ENCODE data around the gene RFESD. TPM values are rescaled to one million over a fixed set of nuclear protein-coding genes. Genes with fewer than 3 reads are reported as not detected.
A peak's percentile ranks its signal among the peaks of the same experiment; 100 is the strongest.
"Not testable (repeated sequence)": the region's sequence is repeated elsewhere in the genome, so short reads cannot be mapped to it uniquely, and the experiment has no call there.

The RFESD gene
- total and polyA plus RNA-seq, 10 of the 15 experiments (the other 5 are each of a cell fraction or from before 2014, with no cell fraction given), result 1.9 to 14.7 (median 4.9) TPM

GRCh38 chr5:95631991-95632675, 14.4 kb upstream of the RFESD start (continued):
- no peak for TF ChIP-seq RELA (IDR thresholded peaks at IDR 0.05; ENCODE audit: borderline replicate concordance, partially characterized antibody)
- no peak for TF ChIP-seq ASH2L (IDR thresholded peaks at IDR 0.05; ENCODE audit: borderline replicate concordance, low read depth)
- no peak for TF ChIP-seq NFXL1 (IDR thresholded peaks at IDR 0.05; ENCODE audit: borderline replicate concordance)
- TF ChIP-seq POLR2A (IDR thresholded peaks at IDR 0.05; ENCODE audit: low read depth, low read length), result peak; percentile 61

GRCh38 chr5:95632942-95633341, 13.6 kb upstream of the RFESD start:
- in situ Hi-C loops (cut with MboI); H3K4me3 ChIP-seq; RAD21 ChIA-PET (ENCODE audit: unreplicated experiment); H3K36me3 ChIP-seq (ENCODE audit: control insufficient read depth in 2 of 2, insufficient read depth in 2 of 2, low read length in 1 of 2); SMC1A ChIA-PET (ENCODE audit: uncharacterized antibody, unreplicated experiment); H3K9ac ChIP-seq (ENCODE audit: control insufficient read depth, insufficient read depth, low read length); FAIRE-seq; H3K27ac ChIP-seq (ENCODE audit: control insufficient read depth, insufficient read depth); H3K27me3 ChIP-seq (replicated peaks in 1 of 2; ENCODE audit: control insufficient read depth in 2 of 2, insufficient read depth in 2 of 2, low read length in 1 of 2); H4K20me1 ChIP-seq (ENCODE audit: control insufficient read depth, insufficient read depth); H3K4me1 ChIP-seq (ENCODE audit: control insufficient read depth, insufficient read depth, low read length); BruUV-seq (replicated peaks); H3K79me2 ChIP-seq (ENCODE audit: control insufficient read depth, insufficient read depth, low read length); intact Hi-C loops (cut with micrococcal nuclease; ENCODE audit: unreplicated experiment); H2AFZ ChIP-seq (ENCODE audit: control insufficient read depth, low read depth, low read length); ATAC-seq; POLR2A ChIA-PET; H3K4me2 ChIP-seq (ENCODE audit: control insufficient read depth, insufficient read depth); CTCF ChIA-PET; H3K9me3 ChIP-seq (replicated peaks; ENCODE audit: control insufficient read depth, insufficient read depth, low read length); DNase-seq (ENCODE audit: low read depth, low spot score): not testable (repeated sequence)
- 100% methylated on average over 1 of the region's 2 CpGs for WGBS (ENCODE audit: insufficient coverage, insufficient replicate concordance, low lambda C conversion rate, missing lambda C conversion rate)

GRCh38 chr5:95633671-95634070, 12.9 kb upstream of the RFESD start:
- no peak for FAIRE-seq
- WGBS (ENCODE audit: insufficient coverage, insufficient replicate concordance, low lambda C conversion rate, missing lambda C conversion rate), result 95% methylated on average over 3 of the region's 3 CpGs
- CTCF ChIA-PET, result interaction anchor here (1.6 kb wide), 1 partner anchor 325 kb away, joined by 5 read pairs; no protein-coding TSS in a partner anchor
- TF ChIP-seq CEBPB (IDR thresholded peaks at IDR 0.05; ENCODE audit: borderline replicate concordance in 1 of 2, low read depth in 2 of 2, low read length in 2 of 2), result no peak
- no peak for TF ChIP-seq ZNF687 (IDR thresholded peaks at IDR 0.05)
- TF ChIP-seq POLR2AphosphoS2 (IDR thresholded peaks at IDR 0.05; ENCODE audit: low read depth, low read length), result no peak
- TF ChIP-seq ZNF384 (IDR thresholded peaks at IDR 0.05; ENCODE audit: borderline replicate concordance, low read depth, low read length), result no peak
- no peak for TF ChIP-seq SRF (IDR thresholded peaks at IDR 0.05; ENCODE audit: low read depth in 2 of 2, low read length in 2 of 2)
- TF ChIP-seq MYB (IDR thresholded peaks at IDR 0.05; ENCODE audit: borderline replicate concordance, low read depth, low read length), result no peak
- TF ChIP-seq DPF2 (IDR thresholded peaks at IDR 0.05), result no peak
- no peak for TF ChIP-seq NRF1 (conservative IDR thresholded peaks at IDR 0.05; ENCODE audit: low read depth, low read length)
- TF ChIP-seq HDAC2 (IDR thresholded peaks at IDR 0.05), result no peak

More at GRCh38 chr5:95633671-95634070, 12.9 kb upstream of the RFESD start:
- ChIA-PET POLR2A (no interaction called here), SMC1A (ENCODE audit: uncharacterized antibody, unreplicated experiment) (interaction anchor here (1.6 kb wide), 1 partner anchor 9 kb away, joined by 6 read pairs; no protein-coding TSS in a partner anchor), RAD21 (ENCODE audit: unreplicated experiment) (no interaction called here)
- ATAC-seq (no peak), DNase-seq (ENCODE audit: low read depth, low spot score) (no peak)
- Histone ChIP-seq H3K4me2 (ENCODE audit: control insufficient read depth, insufficient read depth) (no peak overlapping the region), H3K36me3 (ENCODE audit: control insufficient read depth in 2 of 2, insufficient read depth in 2 of 2, low read length in 1 of 2) (no peaks in the 10 kb centered on the region), H3K27me3 (replicated peaks in 1 of 2; ENCODE audit: control insufficient read depth in 2 of 2, insufficient read depth in 2 of 2, low read length in 1 of 2) (no peaks in the 10 kb centered on the region), H3K79me2 (ENCODE audit: control insufficient read depth, insufficient read depth, low read length) (no peaks in the 10 kb centered on the region), H2AFZ (ENCODE audit: control insufficient read depth, low read depth, low read length) (no peak overlapping the region), H3K4me3 (no peak overlapping the region), H3K9me3 (replicated peaks; ENCODE audit: control insufficient read depth, insufficient read depth, low read length) (peaks cover 6% of the 10 kb centered on the region; the same call in 2 of the 3 replicates), H3K4me1 (ENCODE audit: control insufficient read depth, insufficient read depth, low read length) (peaks cover 8% of the 10 kb centered on the region; the same call in 1 of the 2 replicates), H4K20me1 (ENCODE audit: control insufficient read depth, insufficient read depth) (no peaks in the 10 kb centered on the region), H3K27ac (ENCODE audit: control insufficient read depth, insufficient read depth) (no peak overlapping the region), H3K9ac (ENCODE audit: control insufficient read depth, insufficient read depth, low read length) (no peak overlapping the region)
- in situ Hi-C loops (cut with MboI), result no loop called here
- BruUV-seq (replicated peaks), result no TSS peak
- intact Hi-C loops (cut with micrococcal nuclease; ENCODE audit: unreplicated experiment), result no loop called here

All from GM12878 (cell line).